Inferior parietal cortex (tissue), 1 donor: ENCODE data around the gene OR2Z1.
"Not testable (repeated sequence)": the region's sequence is repeated elsewhere in the genome, so short reads cannot be mapped to it uniquely, and the experiment has no call there.

Experiments used
- DNase-seq: peaks from one replicate; pipeline ENCODE4 v3.0.0-alpha.2; 2016; ENCODE audit errors: extremely low spot score

OR2Z1 gene

GRCh38 chr19:8703223-8703622 lies 18.2 kb upstream of the OR2Z1 start:
- DNase-seq = no peak

- not testable (repeated sequence) for DNase-seq
Measured at GRCh38 chr19:8705304-8705703, 16.1 kb upstream of the OR2Z1 start.

GRCh38 chr19:8705742-8706141 lies 15.7 kb upstream of the OR2Z1 start:
- DNase-seq = no peak

- DNase-seq = not testable (repeated sequence)
Measured at GRCh38 chr19:8710337-8710736, 11.1 kb upstream of the OR2Z1 start.

- no peak for DNase-seq
Measured at GRCh38 chr19:8722032-8722431, 598 bp downstream of the OR2Z1 start.

- DNase-seq = no peak
Measured at GRCh38 chr19:8724276-8724675, 2.8 kb downstream of the OR2Z1 start.

- DNase-seq = no peak
Measured at GRCh38 chr19:8731428-8732169, 10.2 kb downstream of the OR2Z1 start.

- DNase-seq = no peak
Measured at GRCh38 chr19:8738377-8738776, 16.9 kb downstream of the OR2Z1 start.

GRCh38 chr19:8739291-8740065 lies 18.0 kb downstream of the OR2Z1 start:
- not testable (repeated sequence) for DNase-seq

- not testable (repeated sequence) for DNase-seq
Measured at GRCh38 chr19:8767257-8767656, 45.8 kb downstream of the OR2Z1 start.

GRCh38 chr19:8769265-8769664 lies 47.8 kb downstream of the OR2Z1 start:
- DNase-seq = not testable (repeated sequence)

GRCh38 chr19:8773587-8773986 lies 52.2 kb downstream of the OR2Z1 start:
- DNase-seq = not testable (repeated sequence)
